Stimulated activated naive CD8-positive, alpha-beta T cell treated with anti-CD3 and anti-CD28 coated beads, Interleukin-15, amount 100 ng/mL, for 72 hours (primary cell): Measurements from ENCODE around the gene SPEM1.

Experiments
- ATAC-seq: fragments of 150-1000 bp; cut with Tn5 transposase; 2 replicates; pipeline ENCODE4 v1.10.0; 2021; ENCODE audit warnings: mild to moderate bottlenecking, moderate library complexity
- DNase-seq, 2 donors: peaks; one replicate each; pipeline ENCODE4 v3.0.0; 2021 to 2022
- H3K27ac Mint-ChIP-seq, 2 donors: one replicate each; pipeline ENCODE4 v1.8.0; 2022; ENCODE audit warnings: mild to moderate bottlenecking in 2 of 2, mixed read lengths in 2 of 2, moderate library complexity in 2 of 2
- H3K27me3 Mint-ChIP-seq: one replicate; pipeline ENCODE4 v1.8.0; 2022; ENCODE audit warnings: mixed read lengths
- H3K4me1 Mint-ChIP-seq: one replicate; pipeline ENCODE4 v1.8.0; 2022; ENCODE audit warnings: mild to moderate bottlenecking, mixed read lengths
- H3K4me3 Mint-ChIP-seq, 2 donors: one replicate each; pipeline ENCODE4 v1.8.0; 2022; ENCODE audit warnings: mild to moderate bottlenecking in 2 of 2, mixed read lengths in 2 of 2, moderate library complexity in 1 of 2
- H3K9me3 Mint-ChIP-seq, 2 donors: one replicate each; pipeline ENCODE4 v1.8.0; 2022; ENCODE audit warnings: mixed read lengths in 2 of 2

Gene SPEM1

GRCh38 chr17:7439462-7440112 is 19.5 kb downstream of the SPEM1 start, which contains the start of gene FGF11:
Gene FGF11 (plus strand): TSS chr17:7439512. CDS start chr17:7439621, 109 bp downstream.
- peak within 1 kb of the TSS; percentile 94 to 99 for H3K4me3 Mint-ChIP-seq
- ATAC-seq, result no peak
- peaks cover 56% of the 10 kb centered on the region for H3K27me3 Mint-ChIP-seq
- peak in 1 of 2 donors; percentile 29 for DNase-seq
- peaks cover 59% of the 10 kb centered on the region for H3K4me1 Mint-ChIP-seq
- no peaks in the 10 kb centered on the region for H3K9me3 Mint-ChIP-seq
- peak within 1 kb of the TSS; percentile 24 to 92 for H3K27ac Mint-ChIP-seq

GRCh38 chr17:7440113-7440833 is 20.1 kb downstream of the SPEM1 start:
- H3K27me3 Mint-ChIP-seq, result peaks cover 62% of the 10 kb centered on the region
- H3K27ac Mint-ChIP-seq, result peak overlapping the region; percentile 24 to 92
- H3K4me1 Mint-ChIP-seq, result peaks cover 60% of the 10 kb centered on the region
- DNase-seq (peak; percentile 47 to 50), ATAC-seq (no peak)
- no peaks in the 10 kb centered on the region for H3K9me3 Mint-ChIP-seq
- peak overlapping the region; percentile 94 to 99 for H3K4me3 Mint-ChIP-seq

- Mint-ChIP-seq H3K4me3 (peak overlapping the region; percentile 94 to 99), H3K27ac (peak overlapping the region in 1 of 2 donors; percentile 92), H3K9me3 (no peaks in the 10 kb centered on the region), H3K27me3 (peaks cover 68% of the 10 kb centered on the region), H3K4me1 (peaks cover 65% of the 10 kb centered on the region)
- ATAC-seq (no peak), DNase-seq (peak in 1 of 2 donors; percentile 39)
These were observed 20.7 kb downstream of the SPEM1 start for GRCh38 chr17:7440834-7441195.

GRCh38 chr17:7441266-7441665 is 21.1 kb downstream of the SPEM1 start:
- no peak overlapping the region for H3K27ac Mint-ChIP-seq
- H3K4me1 Mint-ChIP-seq, result peaks cover 65% of the 10 kb centered on the region
- H3K4me3 Mint-ChIP-seq, result no peak overlapping the region
- H3K9me3 Mint-ChIP-seq, result no peaks in the 10 kb centered on the region
- ATAC-seq, result no peak
- H3K27me3 Mint-ChIP-seq, result peaks cover 72% of the 10 kb centered on the region
- DNase-seq, result no peak

- Mint-ChIP-seq H3K27ac (peak overlapping the region in 1 of 2 donors; percentile 55), H3K4me3 (no peak overlapping the region), H3K4me1 (peaks cover 65% of the 10 kb centered on the region), H3K9me3 (no peaks in the 10 kb centered on the region), H3K27me3 (peaks cover 81% of the 10 kb centered on the region)
- no peak for ATAC-seq
- no peak for DNase-seq
These were observed 22.0 kb downstream of the SPEM1 start for GRCh38 chr17:7442142-7442541.

GRCh38 chr17:7443499-7444485 is 23.7 kb downstream of the SPEM1 start:
- peaks cover 54% of the 10 kb centered on the region for H3K4me1 Mint-ChIP-seq
- no peak for DNase-seq
- no peak overlapping the region for H3K4me3 Mint-ChIP-seq
- peaks cover 80% of the 10 kb centered on the region for H3K27me3 Mint-ChIP-seq
- no peak overlapping the region for H3K27ac Mint-ChIP-seq
- no peaks in the 10 kb centered on the region for H3K9me3 Mint-ChIP-seq
- no peak for ATAC-seq

- DNase-seq (peak in 1 of 2 donors; percentile 28), ATAC-seq (peak; percentile 36)
- peak within 1 kb of the TSS; percentile 83 to 91 for H3K4me3 Mint-ChIP-seq
- peak within 1 kb of the TSS; percentile 10 to 74 for H3K27ac Mint-ChIP-seq
- H3K9me3 Mint-ChIP-seq, result no peaks in the 10 kb centered on the region
- H3K27me3 Mint-ChIP-seq, result peaks cover 72% of the 10 kb centered on the region
- peaks cover 46% of the 10 kb centered on the region for H3K4me1 Mint-ChIP-seq
These were observed 24.8 kb downstream of the SPEM1 start, which contains the start of gene CHRNB1 for GRCh38 chr17:7444682-7445618. Gene CHRNB1 (plus strand): TSS chr17:7445061. CDS start chr17:7445128, 67 bp downstream.

- peak overlapping the region; percentile 10 to 72 for H3K27ac Mint-ChIP-seq
- H3K9me3 Mint-ChIP-seq, result no peaks in the 10 kb centered on the region
- ATAC-seq (peak; percentile 85), DNase-seq (peak; percentile 31 to 45)
- H3K4me3 Mint-ChIP-seq, result peak overlapping the region; percentile 83 to 91
- peaks cover 66% of the 10 kb centered on the region for H3K27me3 Mint-ChIP-seq
- peaks cover 39% of the 10 kb centered on the region for H3K4me1 Mint-ChIP-seq
These were observed 25.5 kb downstream of the SPEM1 start for GRCh38 chr17:7445619-7445968.

- no peak overlapping the region for H3K27ac Mint-ChIP-seq
These were observed 28.3 kb downstream of the SPEM1 start for GRCh38 chr17:7448461-7448860.

GRCh38 chr17:7459961-7460545 is 39.9 kb downstream of the SPEM1 start:
- peak overlapping the region in 1 of 2 donors; percentile 31 for H3K27ac Mint-ChIP-seq

More at GRCh38 chr17:7448461-7448860, 28.3 kb downstream of the SPEM1 start:
- H3K9me3 Mint-ChIP-seq, result no peaks in the 10 kb centered on the region
- peaks cover 41% of the 10 kb centered on the region for H3K27me3 Mint-ChIP-seq
- H3K4me3 Mint-ChIP-seq, result no peak overlapping the region
- peaks cover 32% of the 10 kb centered on the region for H3K4me1 Mint-ChIP-seq
- ATAC-seq (no peak), DNase-seq (no peak)

GRCh38 chr17:7460850-7461660 is 40.9 kb downstream of the SPEM1 start:
- ATAC-seq (no peak), DNase-seq (no peak)
- Mint-ChIP-seq H3K27me3 (no peaks in the 10 kb centered on the region), H3K4me1 (peaks cover 23% of the 10 kb centered on the region), H3K27ac (peak overlapping the region in 1 of 2 donors; percentile 37), H3K9me3 (no peaks in the 10 kb centered on the region), H3K4me3 (no peak overlapping the region)

More at GRCh38 chr17:7459961-7460545, 39.9 kb downstream of the SPEM1 start:
- H3K9me3 Mint-ChIP-seq, result no peaks in the 10 kb centered on the region
- no peak for DNase-seq
- H3K4me1 Mint-ChIP-seq, result peaks cover 26% of the 10 kb centered on the region
- no peak for ATAC-seq
- H3K27me3 Mint-ChIP-seq, result no peaks in the 10 kb centered on the region
- H3K4me3 Mint-ChIP-seq, result no peak overlapping the region

- H3K27me3 Mint-ChIP-seq, result no peaks in the 10 kb centered on the region
- ATAC-seq, result peak; percentile 21
- H3K4me1 Mint-ChIP-seq, result peaks cover 30% of the 10 kb centered on the region
- H3K9me3 Mint-ChIP-seq, result no peaks in the 10 kb centered on the region
- peak overlapping the region in 1 of 2 donors; percentile 58 for H3K27ac Mint-ChIP-seq
- no peak for DNase-seq
- H3K4me3 Mint-ChIP-seq, result no peak overlapping the region
These were observed 42.6 kb downstream of the SPEM1 start for GRCh38 chr17:7462474-7463371.
